GM21786 (cell line): ENCODE measurements around the gene NLRX1.
"Not testable (repeated sequence)": the region's sequence is repeated elsewhere in the genome, so short reads cannot be mapped to it uniquely, and the experiment has no call there.

ENCODE experiments used
- ATAC-seq: cut with Tn5 transposase; IDR thresholded peaks from one replicate; pipeline ENCODE4 v1.9.1; 2021; ENCODE audit not compliant: unreplicated experiment

Gene NLRX1

GRCh38 chr11:119205574-119206510, 37.3 kb downstream of the NLRX1 start, which contains the start of gene CBL:
Gene CBL, plus strand, starts transcription at chr11:119206339. Its CDS starts 79 bp downstream, at chr11:119206418.
- peak; percentile 75 for ATAC-seq

- peak; percentile 8 for ATAC-seq
Measured at GRCh38 chr11:119206511-119207414, 38.2 kb downstream of the NLRX1 start.

GRCh38 chr11:119207415-119207960, 39.0 kb downstream of the NLRX1 start:
- ATAC-seq: no peak

GRCh38 chr11:119209186-119209585, 40.7 kb downstream of the NLRX1 start:
- ATAC-seq: no peak

GRCh38 chr11:119210050-119210449, 41.5 kb downstream of the NLRX1 start:
- no peak for ATAC-seq

- no peak for ATAC-seq
Measured at GRCh38 chr11:119218141-119218878, 49.8 kb downstream of the NLRX1 start.

- ATAC-seq: no peak
Measured at GRCh38 chr11:119222308-119222707, 53.8 kb downstream of the NLRX1 start.

GRCh38 chr11:119222891-119223290, 54.4 kb downstream of the NLRX1 start:
- no peak for ATAC-seq

- ATAC-seq: no peak
Measured at GRCh38 chr11:119223856-119224255, 55.3 kb downstream of the NLRX1 start.

- ATAC-seq: not testable (repeated sequence)
Measured at GRCh38 chr11:119228535-119229287, 60.2 kb downstream of the NLRX1 start.

GRCh38 chr11:119229288-119229672, 60.8 kb downstream of the NLRX1 start:
- ATAC-seq: no peak

- ATAC-seq: no peak
Measured at GRCh38 chr11:119229741-119230140, 61.2 kb downstream of the NLRX1 start.
